ENCODE results near the gene NPHS1. TPM values are rescaled to one million over a fixed set of nuclear protein-coding genes. Genes with fewer than 3 reads are reported as not detected.
"Not testable (repeated sequence)": the region's sequence is repeated elsewhere in the genome, so short reads cannot be mapped to it uniquely, and the experiment has no call there.

NPHS1 gene
- total RNA-seq, 2 donors from 2014 or later: not detected

GRCh38 chr19:35897706-35898451, 45.6 kb upstream of the NPHS1 start:
- Histone ChIP-seq H3K36me3 (peaks cover 11% of the 10 kb centered on the region), H3K27ac (peak overlapping the region in 1 of 2 donors; percentile 43), H3K27me3 (replicated peaks; ENCODE audit: insufficient read depth) (no peaks in the 10 kb centered on the region), H3K9me3 (no peaks in the 10 kb centered on the region), H3K4me3 (peak overlapping the region; percentile 84), H3K4me1 (ENCODE audit: control insufficient read depth in 1 of 2, low read depth in 2 of 2) (peaks cover 3 to 13% of the 10 kb centered on the region in 2 donors)
- no peak for TF ChIP-seq CTCF (IDR thresholded peaks at IDR 0.05)
- DNase-seq (ENCODE audit: low spot score) (no peak), ATAC-seq (ENCODE audit: insufficient number of reproducible peaks, low FRiP score, low read depth) (no peak)

- no peak for TF ChIP-seq CTCF (IDR thresholded peaks at IDR 0.05)
- no peaks in the 10 kb centered on the region for H3K27me3 ChIP-seq (replicated peaks; ENCODE audit: insufficient read depth)
- ATAC-seq (ENCODE audit: insufficient number of reproducible peaks, low FRiP score, low read depth) (no peak), DNase-seq (ENCODE audit: low spot score) (no peak)
- H3K4me1 ChIP-seq (ENCODE audit: control insufficient read depth in 1 of 2, low read depth in 2 of 2): peaks cover 3 to 13% of the 10 kb centered on the region in 2 donors
- no peak overlapping the region for H3K4me3 ChIP-seq
- no peak overlapping the region for H3K27ac ChIP-seq
- peaks cover 11% of the 10 kb centered on the region for H3K36me3 ChIP-seq
- no peaks in the 10 kb centered on the region for H3K9me3 ChIP-seq
These were observed 44.3 kb upstream of the NPHS1 start for GRCh38 chr19:35896643-35897040.

DNA sequence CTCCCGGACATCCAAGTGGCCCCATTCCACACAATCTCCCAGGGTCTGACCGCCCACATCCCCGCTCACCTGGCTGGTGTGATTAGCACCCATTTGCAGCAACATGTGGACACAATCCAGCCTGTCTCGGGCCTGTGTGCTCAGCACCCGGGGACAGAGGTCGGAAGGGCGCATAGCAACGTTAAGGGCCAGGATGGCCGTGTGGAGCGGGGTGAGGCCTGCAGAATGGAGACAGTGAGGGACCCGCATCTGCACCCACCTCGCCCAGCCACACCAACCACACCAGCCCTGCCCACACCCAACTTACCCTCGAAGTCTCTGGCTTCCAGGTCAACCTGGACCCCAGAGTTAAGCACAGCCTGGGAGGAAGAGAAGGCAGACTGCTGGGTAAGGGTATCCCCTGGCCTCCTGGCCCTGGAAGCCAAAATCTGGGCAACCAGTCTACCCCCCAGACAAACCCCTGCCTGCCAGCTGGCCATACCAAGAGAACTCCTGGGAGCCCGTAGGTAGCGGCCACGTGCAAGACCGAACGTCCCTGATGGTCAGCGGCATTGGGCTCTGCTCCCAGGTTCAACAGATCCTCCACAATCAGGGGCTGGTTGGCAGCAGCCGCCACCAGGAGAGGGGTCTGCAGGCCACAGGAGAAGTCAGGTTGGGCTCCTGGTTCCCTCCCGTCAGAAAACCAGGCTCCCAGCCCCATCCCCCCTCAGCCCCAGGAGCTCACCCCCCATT, 43.8 kb upstream of the NPHS1 start:
- TF ChIP-seq CTCF (IDR thresholded peaks at IDR 0.05): no peak
- no peak for ATAC-seq (ENCODE audit: insufficient number of reproducible peaks, low FRiP score, low read depth)
- no peak overlapping the region for H3K27ac ChIP-seq
- peaks cover 3 to 11% of the 10 kb centered on the region in 2 donors for H3K4me1 ChIP-seq (ENCODE audit: control insufficient read depth in 1 of 2, low read depth in 2 of 2)
- no peak overlapping the region for H3K4me3 ChIP-seq
- H3K27me3 ChIP-seq (replicated peaks; ENCODE audit: insufficient read depth): no peaks in the 10 kb centered on the region
- peaks cover 11% of the 10 kb centered on the region for H3K36me3 ChIP-seq
- no peaks in the 10 kb centered on the region for H3K9me3 ChIP-seq
- DNase-seq (ENCODE audit: low spot score): no peak

DNA sequence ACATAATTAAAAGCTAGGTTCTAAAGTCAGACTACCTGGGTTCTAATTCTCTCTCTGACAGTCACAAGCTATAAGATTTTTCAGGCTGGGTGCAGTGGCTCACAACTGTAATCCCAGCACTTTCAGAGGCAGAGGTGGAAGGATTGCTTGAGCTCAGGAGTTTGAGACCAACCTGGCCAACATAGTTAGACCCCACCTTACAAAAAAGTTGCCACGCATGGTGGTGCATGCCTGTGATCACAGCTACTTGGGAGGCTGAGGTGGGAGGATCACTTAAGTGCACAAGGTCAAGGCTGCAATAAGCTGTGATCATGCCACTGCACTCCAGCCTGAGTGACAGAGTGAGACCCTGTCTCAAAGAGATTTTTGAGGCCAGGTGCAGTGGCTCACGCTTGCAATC, 42.0 kb upstream of the NPHS1 start:
- no peak for ATAC-seq (ENCODE audit: insufficient number of reproducible peaks, low FRiP score, low read depth)
- Histone ChIP-seq H3K4me1 (ENCODE audit: control insufficient read depth in 1 of 2, low read depth in 2 of 2) (peaks cover 3 to 9% of the 10 kb centered on the region in 2 donors), H3K9me3 (no peaks in the 10 kb centered on the region), H3K4me3 (no peak overlapping the region), H3K27me3 (replicated peaks; ENCODE audit: insufficient read depth) (no peaks in the 10 kb centered on the region), H3K27ac (no peak overlapping the region), H3K36me3 (peaks cover 11% of the 10 kb centered on the region)
- TF ChIP-seq CTCF (IDR thresholded peaks at IDR 0.05): no peak
- no peak for DNase-seq (ENCODE audit: low spot score)

DNA sequence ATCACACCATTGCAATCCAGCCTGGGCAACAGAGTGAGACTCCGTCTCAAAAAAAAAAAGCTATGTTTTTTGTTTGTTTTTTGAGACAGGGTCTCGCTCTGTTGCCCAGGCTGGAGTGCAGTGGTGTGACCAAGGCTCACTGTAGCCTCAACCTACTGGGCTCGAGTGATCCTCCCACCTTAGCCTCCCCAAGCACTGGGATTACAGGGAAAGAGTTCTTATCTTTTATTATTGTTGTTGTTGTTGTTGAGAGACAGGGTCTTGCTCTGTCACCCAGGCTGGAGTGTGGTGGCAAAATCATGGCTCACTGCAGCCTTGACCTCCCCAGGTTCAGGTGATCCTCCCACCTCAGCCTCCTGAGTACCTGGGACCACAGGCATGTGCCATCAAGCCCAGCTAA, 39.5 kb upstream of the NPHS1 start:
- H3K36me3 ChIP-seq: peaks cover 21% of the 10 kb centered on the region
- not testable (repeated sequence) for ATAC-seq (ENCODE audit: insufficient number of reproducible peaks, low FRiP score, low read depth); H3K4me3 ChIP-seq

More for the DNA sequence above, 39.5 kb upstream of the NPHS1 start:
- H3K4me1 ChIP-seq (ENCODE audit: control insufficient read depth in 1 of 2, low read depth in 2 of 2); DNase-seq (ENCODE audit: low spot score); H3K9me3 ChIP-seq; H3K27ac ChIP-seq; H3K27me3 ChIP-seq (replicated peaks; ENCODE audit: insufficient read depth): not testable (repeated sequence)

Data from thoracic aorta (tissue), 2 donors.